Neural cell (in vitro differentiated cells): Measurements from ENCODE around the gene RIC8B. TPM values are rescaled to one million over a fixed set of nuclear protein-coding genes. Genes with fewer than 3 reads are reported as not detected.

Source experiments
- H2AFZ ChIP-seq: fragments of 200-600, 300-800 bp; sonication (generic), shearing (Covaris generic); 2 replicates; pipeline ENCODE4 v1.6.0; 2014; ENCODE audit warnings: low read depth, mild to moderate bottlenecking, antibody characterized with exemption, low read length, moderate library complexity
- H3F3A ChIP-seq: fragments of 200-600 bp; shearing (Covaris generic); 2 replicates; pipeline ENCODE4 v1.6.1; 2016; ENCODE audit warnings: mild to moderate bottlenecking, moderate library complexity, mixed read lengths, antibody characterized with exemption, low read length; ENCODE audit not compliant: insufficient read depth, poor library complexity, severe bottlenecking
- H3K27ac ChIP-seq: fragments of 200-600, 300-800 bp; sonication (generic), shearing (Covaris generic); 2 replicates; pipeline ENCODE4 v1.5.1; 2014; ENCODE audit warnings: mild to moderate bottlenecking, low read length, moderate library complexity
- H3K27me3 ChIP-seq: fragments of 300-800, 200-600 bp; sonication (generic), shearing (Covaris generic); 2 replicates; pipeline ENCODE4 v1.6.0; 2014; ENCODE audit warnings: mild to moderate bottlenecking, low read depth, low read length, moderate library complexity; ENCODE audit not compliant: insufficient read depth
- H3K36me3 ChIP-seq: fragments of 300-800, 200-600 bp; sonication (generic), shearing (Covaris generic); 2 replicates; pipeline ENCODE4 v1.5.1; 2014; ENCODE audit warnings: mild to moderate bottlenecking, antibody characterized with exemption, low read length, moderate library complexity; ENCODE audit not compliant: insufficient read depth
- H3K4me2 ChIP-seq: fragments of 300-800, 200-600 bp; sonication (generic), shearing (Covaris generic); 2 replicates; pipeline ENCODE4 v1.6.0; 2014; ENCODE audit warnings: mild to moderate bottlenecking, low read length
- H3K4me3 ChIP-seq: fragments of 300-800, 200-600 bp; sonication (generic), shearing (Covaris generic); 2 replicates; pipeline ENCODE4 v1.5.1; 2014; ENCODE audit warnings: mild to moderate bottlenecking, low read length, moderate library complexity
- H3K79me2 ChIP-seq: fragments of 200-600 bp; shearing (Covaris generic); replicated peaks from 2 replicates; pipeline ENCODE4 v1.6.0; 2014; ENCODE audit warnings: mild to moderate bottlenecking, low read length, moderate library complexity; ENCODE audit not compliant: insufficient read depth
- H3K9ac ChIP-seq: fragments of 300-800, 200-600 bp; sonication (generic), shearing (Covaris generic); 2 replicates; pipeline ENCODE4 v1.6.1; 2016; ENCODE audit warnings: mild to moderate bottlenecking, low read length, mixed read lengths
- H3K9me2 ChIP-seq: fragments of 200-600 bp; shearing (Covaris generic); 2 replicates; pipeline ENCODE4 v1.6.1; 2016; ENCODE audit warnings: mild to moderate bottlenecking, low read length, mixed read lengths; ENCODE audit not compliant: insufficient read depth
- H3K9me3 ChIP-seq: fragments of 200-600, 300-800 bp; sonication (generic), shearing (Covaris generic); 2 replicates; pipeline ENCODE4 v1.6.1; 2016; ENCODE audit warnings: mild to moderate bottlenecking, mixed run types, low read length, moderate library complexity, mixed read lengths
- H4K20me1 ChIP-seq: fragments of 200-600 bp; shearing (Covaris generic); 2 replicates; pipeline ENCODE4 v1.6.1; 2016; ENCODE audit warnings: mild to moderate bottlenecking, mixed run types; ENCODE audit not compliant: insufficient read depth
- EP300 ChIP-seq: fragments of 450-650 bp; conservative IDR thresholded peaks from 2 replicates; pipeline ENCODE4 v1.6.1; 2014; ENCODE audit warnings: antibody characterized with exemption, mild to moderate bottlenecking, moderate library complexity; ENCODE audit not compliant: poor library complexity, severe bottlenecking
- EZH2 ChIP-seq: fragments of 200-600, 300-800 bp; shearing (Covaris generic), sonication (generic); IDR thresholded peaks from 2 replicates; pipeline ENCODE4 v1.6.1; 2014; ENCODE audit warnings: antibody characterized with exemption, low read length, borderline replicate concordance, mild to moderate bottlenecking; ENCODE audit not compliant: insufficient read depth, poor library complexity, severe bottlenecking
- MXI1 ChIP-seq: fragments of 450-650 bp; conservative IDR thresholded peaks from 2 replicates; pipeline ENCODE4 v1.6.1; 2014; ENCODE audit warnings: antibody characterized with exemption, mild to moderate bottlenecking; ENCODE audit not compliant: poor library complexity, severe bottlenecking
- POLR2AphosphoS5 ChIP-seq: IDR thresholded peaks from 2 replicates; pipeline ENCODE4 v1.6.1; 2012
- RAD21 ChIP-seq: fragments of 450-650 bp; conservative IDR thresholded peaks from 2 replicates; pipeline ENCODE4 v1.6.1; 2014; ENCODE audit warnings: antibody characterized with exemption, mild to moderate bottlenecking, moderate library complexity
- SMC3 ChIP-seq: fragments of 450-650 bp; conservative IDR thresholded peaks from 2 replicates; pipeline ENCODE4 v1.6.1; 2014; ENCODE audit warnings: antibody characterized with exemption, mild to moderate bottlenecking, moderate library complexity; ENCODE audit not compliant: poor library complexity
- TAF1 ChIP-seq: IDR thresholded peaks from 2 replicates; pipeline ENCODE4 v1.6.1; 2012; ENCODE audit warnings: low read depth
- polyA plus RNA-seq: library from polyadenylated mRNA; depleted of rRNA; stranded (reverse); fragments of >200 nt; gene quantifications from 2 replicates; pipeline ENCODE4 v1.2.3, GENCODE V29; 2014
- TF ChIP-seq, protein P1 (sequence below): IDR thresholded peaks from 2 replicates; pipeline ENCODE4 v1.6.1; 2012; ENCODE audit warnings: borderline replicate concordance
- TF ChIP-seq, protein P2 (sequence below): fragments of 450-650 bp; IDR thresholded peaks from 2 replicates; pipeline ENCODE4 v1.5.1; 2014; ENCODE audit warnings: antibody characterized with exemption, mild to moderate bottlenecking, moderate library complexity; ENCODE audit not compliant: poor library complexity, severe bottlenecking

The RIC8B gene
- polyA plus RNA-seq, 1 donor from 2014 or later, result 30.0 TPM

DNA sequence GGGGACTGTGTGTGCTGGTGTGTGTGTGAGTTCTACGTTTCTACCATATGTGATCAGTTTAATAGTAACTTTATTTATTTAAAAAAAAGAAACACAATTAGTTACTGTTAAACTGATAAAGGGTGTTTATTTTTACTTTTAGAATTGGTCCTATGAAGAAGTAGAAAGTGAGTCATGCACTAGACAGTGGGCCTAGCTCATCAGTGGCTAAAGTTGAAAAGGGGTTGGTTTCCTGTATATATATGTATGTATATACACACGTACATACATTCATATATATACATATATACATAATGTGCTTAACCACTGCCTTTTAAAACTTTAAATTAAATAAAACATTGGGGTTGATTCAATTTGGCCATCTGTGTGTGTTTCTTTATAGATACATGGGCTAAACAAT lies 112.5 kb downstream of the RIC8B start (continued):
- TF ChIP-seq, protein P1, sequence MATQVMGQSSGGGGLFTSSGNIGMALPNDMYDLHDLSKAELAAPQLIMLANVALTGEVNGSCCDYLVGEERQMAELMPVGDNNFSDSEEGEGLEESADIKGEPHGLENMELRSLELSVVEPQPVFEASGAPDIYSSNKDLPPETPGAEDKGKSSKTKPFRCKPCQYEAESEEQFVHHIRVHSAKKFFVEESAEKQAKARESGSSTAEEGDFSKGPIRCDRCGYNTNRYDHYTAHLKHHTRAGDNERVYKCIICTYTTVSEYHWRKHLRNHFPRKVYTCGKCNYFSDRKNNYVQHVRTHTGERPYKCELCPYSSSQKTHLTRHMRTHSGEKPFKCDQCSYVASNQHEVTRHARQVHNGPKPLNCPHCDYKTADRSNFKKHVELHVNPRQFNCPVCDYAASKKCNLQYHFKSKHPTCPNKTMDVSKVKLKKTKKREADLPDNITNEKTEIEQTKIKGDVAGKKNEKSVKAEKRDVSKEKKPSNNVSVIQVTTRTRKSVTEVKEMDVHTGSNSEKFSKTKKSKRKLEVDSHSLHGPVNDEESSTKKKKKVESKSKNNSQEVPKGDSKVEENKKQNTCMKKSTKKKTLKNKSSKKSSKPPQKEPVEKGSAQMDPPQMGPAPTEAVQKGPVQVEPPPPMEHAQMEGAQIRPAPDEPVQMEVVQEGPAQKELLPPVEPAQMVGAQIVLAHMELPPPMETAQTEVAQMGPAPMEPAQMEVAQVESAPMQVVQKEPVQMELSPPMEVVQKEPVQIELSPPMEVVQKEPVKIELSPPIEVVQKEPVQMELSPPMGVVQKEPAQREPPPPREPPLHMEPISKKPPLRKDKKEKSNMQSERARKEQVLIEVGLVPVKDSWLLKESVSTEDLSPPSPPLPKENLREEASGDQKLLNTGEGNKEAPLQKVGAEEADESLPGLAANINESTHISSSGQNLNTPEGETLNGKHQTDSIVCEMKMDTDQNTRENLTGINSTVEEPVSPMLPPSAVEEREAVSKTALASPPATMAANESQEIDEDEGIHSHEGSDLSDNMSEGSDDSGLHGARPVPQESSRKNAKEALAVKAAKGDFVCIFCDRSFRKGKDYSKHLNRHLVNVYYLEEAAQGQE, result no peak
- TF ChIP-seq SMC3, result no peak

DNA sequence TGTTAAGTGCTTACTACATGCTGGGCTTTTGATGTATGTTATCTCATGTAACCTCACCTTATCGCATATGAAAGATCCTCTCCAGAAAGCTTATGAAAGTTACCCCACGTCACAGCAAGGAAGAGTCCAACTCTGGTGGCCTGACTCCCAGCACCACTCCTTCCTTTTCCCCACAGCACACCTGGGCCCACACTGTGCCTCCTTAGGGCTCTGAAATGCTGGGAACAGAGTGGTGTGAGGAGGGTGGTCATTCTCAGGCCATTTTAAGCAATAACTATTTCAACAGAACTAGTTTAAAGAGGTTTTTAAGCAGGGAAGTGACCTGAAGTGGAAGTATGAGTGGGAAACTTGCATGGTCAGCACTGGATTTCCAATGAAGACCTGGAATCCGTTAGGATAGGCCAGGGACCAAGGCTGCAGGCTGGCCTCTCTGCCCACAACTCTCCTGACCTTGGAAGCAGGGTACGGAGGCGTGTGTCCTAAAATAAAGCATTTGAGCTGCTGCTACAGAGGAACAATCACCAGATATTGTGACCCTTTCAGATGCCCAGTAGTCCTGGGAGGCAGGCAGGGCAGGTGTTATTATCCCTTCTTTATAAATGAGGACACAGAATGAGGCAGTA lies 114.0 kb downstream of the RIC8B start:
- no peaks in the 10 kb centered on the region for H3K79me2 ChIP-seq
- no peak overlapping the region for H2AFZ ChIP-seq
- H3K4me2 ChIP-seq, result no peak overlapping the region
- peaks cover 5% of the 10 kb centered on the region for H3K36me3 ChIP-seq
- H3F3A ChIP-seq, result no peaks in the 10 kb centered on the region
- no peak for TF ChIP-seq TAF1
- TF ChIP-seq POLR2AphosphoS5, result no peak
- no peak for TF ChIP-seq SMC3
- TF ChIP-seq, protein P2, sequence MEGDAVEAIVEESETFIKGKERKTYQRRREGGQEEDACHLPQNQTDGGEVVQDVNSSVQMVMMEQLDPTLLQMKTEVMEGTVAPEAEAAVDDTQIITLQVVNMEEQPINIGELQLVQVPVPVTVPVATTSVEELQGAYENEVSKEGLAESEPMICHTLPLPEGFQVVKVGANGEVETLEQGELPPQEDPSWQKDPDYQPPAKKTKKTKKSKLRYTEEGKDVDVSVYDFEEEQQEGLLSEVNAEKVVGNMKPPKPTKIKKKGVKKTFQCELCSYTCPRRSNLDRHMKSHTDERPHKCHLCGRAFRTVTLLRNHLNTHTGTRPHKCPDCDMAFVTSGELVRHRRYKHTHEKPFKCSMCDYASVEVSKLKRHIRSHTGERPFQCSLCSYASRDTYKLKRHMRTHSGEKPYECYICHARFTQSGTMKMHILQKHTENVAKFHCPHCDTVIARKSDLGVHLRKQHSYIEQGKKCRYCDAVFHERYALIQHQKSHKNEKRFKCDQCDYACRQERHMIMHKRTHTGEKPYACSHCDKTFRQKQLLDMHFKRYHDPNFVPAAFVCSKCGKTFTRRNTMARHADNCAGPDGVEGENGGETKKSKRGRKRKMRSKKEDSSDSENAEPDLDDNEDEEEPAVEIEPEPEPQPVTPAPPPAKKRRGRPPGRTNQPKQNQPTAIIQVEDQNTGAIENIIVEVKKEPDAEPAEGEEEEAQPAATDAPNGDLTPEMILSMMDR, result no peak
- no peak for TF ChIP-seq EZH2
- TF ChIP-seq RAD21, result no peak
- TF ChIP-seq, protein P1, result no peak
- TF ChIP-seq MXI1, result no peak
- no peak for TF ChIP-seq EP300
- no peaks in the 10 kb centered on the region for H3K9me3 ChIP-seq
- H3K27me3 ChIP-seq, result no peaks in the 10 kb centered on the region
- no peaks in the 10 kb centered on the region for H3K9me2 ChIP-seq
- no peak overlapping the region for H3K27ac ChIP-seq
- no peak overlapping the region for H3K4me3 ChIP-seq
- no peak overlapping the region for H3K9ac ChIP-seq
- H4K20me1 ChIP-seq, result no peaks in the 10 kb centered on the region
